Prostate gland (tissue), 2 donors: ENCODE measurements around the gene COL23A1.

Experiments used
- POLR2A ChIP-seq: fragments of 450-650 bp; IDR thresholded peaks from one replicate; pipeline ENCODE4 v1.6.1; 2016; ENCODE audit warnings: antibody characterized with exemption, mild to moderate bottlenecking
- TF ChIP-seq, protein P1 (sequence below), 4 experiments: fragments of 200-600 bp in 2 of 4; fragments of 450-650 bp in 2 of 4; sonication (generic) in 2 of 4; IDR thresholded peaks; 1 replicate in 3 of 4; 2 replicates in 1 of 4; pipeline ENCODE4 v1.5.1; 2016 to 2019; ENCODE audit warnings: antibody characterized with exemption in 4 of 4, mild to moderate bottlenecking in 2 of 4, moderate library complexity in 2 of 4

- TF ChIP-seq, protein P1, sequence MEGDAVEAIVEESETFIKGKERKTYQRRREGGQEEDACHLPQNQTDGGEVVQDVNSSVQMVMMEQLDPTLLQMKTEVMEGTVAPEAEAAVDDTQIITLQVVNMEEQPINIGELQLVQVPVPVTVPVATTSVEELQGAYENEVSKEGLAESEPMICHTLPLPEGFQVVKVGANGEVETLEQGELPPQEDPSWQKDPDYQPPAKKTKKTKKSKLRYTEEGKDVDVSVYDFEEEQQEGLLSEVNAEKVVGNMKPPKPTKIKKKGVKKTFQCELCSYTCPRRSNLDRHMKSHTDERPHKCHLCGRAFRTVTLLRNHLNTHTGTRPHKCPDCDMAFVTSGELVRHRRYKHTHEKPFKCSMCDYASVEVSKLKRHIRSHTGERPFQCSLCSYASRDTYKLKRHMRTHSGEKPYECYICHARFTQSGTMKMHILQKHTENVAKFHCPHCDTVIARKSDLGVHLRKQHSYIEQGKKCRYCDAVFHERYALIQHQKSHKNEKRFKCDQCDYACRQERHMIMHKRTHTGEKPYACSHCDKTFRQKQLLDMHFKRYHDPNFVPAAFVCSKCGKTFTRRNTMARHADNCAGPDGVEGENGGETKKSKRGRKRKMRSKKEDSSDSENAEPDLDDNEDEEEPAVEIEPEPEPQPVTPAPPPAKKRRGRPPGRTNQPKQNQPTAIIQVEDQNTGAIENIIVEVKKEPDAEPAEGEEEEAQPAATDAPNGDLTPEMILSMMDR (IDR thresholded peaks at IDR 0.05), result no peak
- TF ChIP-seq POLR2A, result no peak
Measured at GRCh38 chr5:178435321-178436238, 154.6 kb downstream of the COL23A1 start.
